NT2/D1 (cell line): ENCODE measurements around the gene ZNF804B.

Experiments used
- SUZ12 ChIP-seq: IDR thresholded peaks from 2 replicates; pipeline ENCODE4 v1.6.1; 2011; ENCODE audit not compliant: insufficient read length, insufficient read depth; ENCODE audit errors: extremely low read depth
- ZNF274 ChIP-seq: IDR thresholded peaks from 2 replicates; pipeline ENCODE4 v1.6.1; 2011; ENCODE audit warnings: mild to moderate bottlenecking, low read depth, low read length

DNA sequence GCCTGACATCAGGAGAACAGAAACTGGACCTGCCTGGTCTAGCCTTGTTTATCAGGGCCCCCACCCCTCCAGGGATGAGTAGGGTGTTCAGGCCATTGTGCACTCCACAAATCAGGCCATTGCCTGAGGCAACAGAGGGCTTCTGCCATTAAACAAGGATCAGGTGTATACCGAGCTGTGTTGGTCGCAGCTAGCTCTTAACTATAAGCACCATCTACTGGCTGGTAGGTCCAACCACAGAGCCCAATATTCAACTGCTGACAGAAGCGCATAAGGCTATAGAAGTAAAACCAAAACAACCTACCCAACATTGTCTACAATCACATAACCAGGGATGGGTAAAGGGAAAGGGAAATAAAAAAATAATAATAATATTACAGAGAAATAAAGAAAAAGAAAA, 487.7 kb downstream of the ZNF804B start:
- TF ChIP-seq SUZ12 (no peak), ZNF274 (no peak)
